GM23248 (cell line): Measurements from ENCODE around the gene IFT27.

ENCODE experiments used
- EZH2 ChIP-seq: fragments of 200-600 bp; sonication (generic); IDR thresholded peaks from 2 replicates; pipeline ENCODE4 v1.6.1; 2018; ENCODE audit warnings: antibody characterized with exemption, mild to moderate bottlenecking; ENCODE audit not compliant: insufficient read depth, poor library complexity, severe bottlenecking
- EZH2phosphoT487 ChIP-seq: fragments of 200-600 bp; sonication (generic); IDR thresholded peaks from 2 replicates; pipeline ENCODE4 v1.6.1; 2018; ENCODE audit warnings: antibody characterized with exemption, moderate library complexity, mild to moderate bottlenecking, low read depth; ENCODE audit not compliant: insufficient read depth

GRCh38 chr22:36823186-36823839 is 47.4 kb upstream of the IFT27 start:
- no peak for TF ChIP-seq EZH2
- no peak for TF ChIP-seq EZH2phosphoT487
